K562 (cell line): ENCODE results near the gene CGNL1. TPM values are rescaled to one million over a fixed set of nuclear protein-coding genes. Genes with fewer than 3 reads are reported as not detected.

ENCODE experiments used
- ETV6 ChIP-seq, 3 experiments: fragments of 150-350 bp in 1 of 3; sonication (generic) in 1 of 3; formaldehyde crosslinking in 1 of 3; IDR thresholded peaks; 2 replicates each; pipeline versions ENCODE4 v1.6.1 to v1.8.0; 2014 to 2022; ENCODE audit warnings: borderline replicate concordance in 2 of 3, low read depth in 2 of 3, antibody characterized with exemption in 1 of 3, low read length in 1 of 3, mild to moderate bottlenecking in 1 of 3, missing genetic modification reagents in 1 of 3
- L3MBTL2 ChIP-seq: fragments of 450-650 bp; IDR thresholded peaks from 2 replicates; pipeline ENCODE4 v1.6.1; 2016; ENCODE audit warnings: mild to moderate bottlenecking, moderate library complexity
- MNT ChIP-seq, 2 experiments: fragments of 450-650 bp; conservative IDR thresholded peaks; 2 replicates each; pipeline ENCODE4 v1.6.1; 2017; ENCODE audit warnings: mild to moderate bottlenecking in 2 of 2, moderate library complexity in 2 of 2
- NCOR1 ChIP-seq: fragments of 450-650 bp; IDR thresholded peaks from 2 replicates; pipeline ENCODE4 v1.6.1; 2016; ENCODE audit warnings: mild to moderate bottlenecking, moderate library complexity
- RREB1 ChIP-seq: fragments of 250-450 bp; sonication (Bioruptor Pico); IDR thresholded peaks from 2 replicates; pipeline ENCODE4 v1.4.0; 2020
- SMARCB1 ChIP-seq: IDR thresholded peaks from 2 replicates; pipeline ENCODE4 v1.6.1; 2011; ENCODE audit warnings: improper control_type of control experiment, low read depth; ENCODE audit not compliant: insufficient read length
- ZFP30 ChIP-seq: fragments of 250-450 bp; sonication (Bioruptor Pico); IDR thresholded peaks from 2 replicates; pipeline ENCODE4 v1.8.0; 2022; ENCODE audit warnings: moderate library complexity, mild to moderate bottlenecking, inconsistent platforms, borderline replicate concordance
- ZNF668 ChIP-seq: fragments of 250-450 bp; sonication (Bioruptor Pico); IDR thresholded peaks from 2 replicates; pipeline ENCODE4 v1.8.0; 2022; ENCODE audit warnings: mild to moderate bottlenecking, inconsistent platforms
- polyA plus RNA-seq, 8 experiments: library from polyadenylated mRNA; depleted of rRNA in 4 of 8; stranded (reverse) in 5 of 8; unstranded in 3 of 8; fragments of >200 nt; fragmentation: Nextera tagmentation in 2 of 8; fragmentation: Illumina TruSeq in 1 of 8; extraction: Ambion mirVana in 2 of 8; extraction: Trizol in 1 of 8; gene quantifications; 2 replicates each; pipeline versions ENCODE4 v1.2.1 to v1.2.3, GENCODE V29; 2011 to 2014; ENCODE audit warnings: inconsistent platforms in 1 of 8, missing spikeins in 1 of 8
- total RNA-seq, 7 experiments: library from RNA; depleted of rRNA in 6 of 7; stranded (reverse); fragments of >200 nt in 6 of 7; fragmentation: Illumina TruSeq in 2 of 7; extraction: Trizol in 2 of 7; gene quantifications; 2 replicates each; pipeline versions ENCODE4 v1.2.1 to v1.2.3, GENCODE V29; 2011 to 2021; ENCODE audit warnings: low replicate concordance in 1 of 7

CGNL1 gene
- total and polyA plus RNA-seq, 9 of the 15 experiments (the other 6 are each of a cell fraction or from before 2014, with no cell fraction given): 0.01 to 0.07 TPM; not detected in 7

- TF ChIP-seq ETV6 (IDR thresholded peaks at IDR 0.05; ENCODE audit: borderline replicate concordance in 1 of 2, low read depth in 2 of 2, low read length in 1 of 2) (no peak), ETV6 (CRISPR knock-in tag; IDR thresholded peaks at IDR 0.05; ENCODE audit: borderline replicate concordance) (no peak), ZNF668 (CRISPR knock-in tag) (no peak), ZFP30 (CRISPR knock-in tag) (no peak), MNT (conservative IDR thresholded peaks at IDR 0.05) (no peak), RREB1 (CRISPR knock-in tag) (no peak), L3MBTL2 (no peak), NCOR1 (no peak), SMARCB1 (no peak)
- TF ChIP-seq, all 486 proteins: peak for 0
Observed at GRCh38 chr15:57427367-57427821, 51.1 kb downstream of the CGNL1 start (continued).
